NCI-H2171 (cell line): Measurements from ENCODE around the gene VEZT.
A peak's percentile ranks its signal among the peaks of the same experiment; 100 is the strongest.
"Not testable (repeated sequence)": the region's sequence is repeated elsewhere in the genome, so short reads cannot be mapped to it uniquely, and the experiment has no call there.

Experiments used
- DNase-seq: peaks from one replicate; lab custom pipeline; 2025; lab: John Stamatoyannopoulos, UW

Gene VEZT, protein sequence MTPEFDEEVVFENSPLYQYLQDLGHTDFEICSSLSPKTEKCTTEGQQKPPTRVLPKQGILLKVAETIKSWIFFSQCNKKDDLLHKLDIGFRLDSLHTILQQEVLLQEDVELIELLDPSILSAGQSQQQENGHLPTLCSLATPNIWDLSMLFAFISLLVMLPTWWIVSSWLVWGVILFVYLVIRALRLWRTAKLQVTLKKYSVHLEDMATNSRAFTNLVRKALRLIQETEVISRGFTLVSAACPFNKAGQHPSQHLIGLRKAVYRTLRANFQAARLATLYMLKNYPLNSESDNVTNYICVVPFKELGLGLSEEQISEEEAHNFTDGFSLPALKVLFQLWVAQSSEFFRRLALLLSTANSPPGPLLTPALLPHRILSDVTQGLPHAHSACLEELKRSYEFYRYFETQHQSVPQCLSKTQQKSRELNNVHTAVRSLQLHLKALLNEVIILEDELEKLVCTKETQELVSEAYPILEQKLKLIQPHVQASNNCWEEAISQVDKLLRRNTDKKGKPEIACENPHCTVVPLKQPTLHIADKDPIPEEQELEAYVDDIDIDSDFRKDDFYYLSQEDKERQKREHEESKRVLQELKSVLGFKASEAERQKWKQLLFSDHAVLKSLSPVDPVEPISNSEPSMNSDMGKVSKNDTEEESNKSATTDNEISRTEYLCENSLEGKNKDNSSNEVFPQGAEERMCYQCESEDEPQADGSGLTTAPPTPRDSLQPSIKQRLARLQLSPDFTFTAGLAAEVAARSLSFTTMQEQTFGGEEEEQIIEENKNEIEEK

DNA sequence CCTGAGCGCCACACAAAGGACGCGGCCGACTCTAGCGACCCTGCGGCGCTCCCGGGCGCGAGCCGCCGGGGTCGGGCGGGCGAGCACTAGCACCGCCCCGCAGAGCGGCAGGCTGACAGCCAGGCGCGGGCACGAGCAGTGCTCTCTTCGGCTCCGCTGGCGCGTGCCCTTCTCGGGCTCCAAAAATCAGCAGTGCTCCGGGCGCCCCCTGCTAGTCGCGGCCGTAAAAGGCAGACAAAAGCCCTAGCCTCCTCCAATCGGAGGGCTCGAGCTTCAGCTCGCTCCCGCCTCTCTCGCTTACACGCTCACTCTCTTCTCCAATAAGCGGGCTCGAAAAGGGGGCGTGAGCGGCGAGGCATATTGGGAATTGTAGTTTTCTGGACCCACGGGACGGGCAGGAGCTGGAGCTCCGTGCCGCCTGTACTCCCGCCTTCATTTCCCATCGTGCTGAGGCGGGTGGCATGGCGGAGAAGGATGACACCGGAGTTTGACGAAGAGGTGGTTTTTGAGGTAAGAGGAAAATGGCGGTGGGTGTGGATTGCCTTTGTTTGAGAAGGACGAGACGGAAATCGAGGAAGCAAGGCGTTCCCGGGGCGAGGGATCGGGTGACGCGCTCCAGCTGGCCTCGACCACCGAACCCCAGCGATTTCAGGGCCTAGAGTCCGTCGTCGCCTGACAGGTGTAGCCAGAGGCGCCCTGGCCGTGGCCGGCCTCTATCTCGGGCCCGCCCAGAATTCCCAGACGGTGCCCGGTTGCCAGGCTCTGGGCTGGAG is at the start of gene VEZT, which contains the start of gene FGD6:
VEZT (plus strand) TSS at position 431 of the 773 bp plus-strand sequence; CDS start at position 475, 44 bp downstream.
FGD6 (minus strand) TSS at position 91 of the 773 bp plus-strand sequence. CDS start 227 bp downstream, outside the sequence.
- peak; percentile 97 for DNase-seq

DNA sequence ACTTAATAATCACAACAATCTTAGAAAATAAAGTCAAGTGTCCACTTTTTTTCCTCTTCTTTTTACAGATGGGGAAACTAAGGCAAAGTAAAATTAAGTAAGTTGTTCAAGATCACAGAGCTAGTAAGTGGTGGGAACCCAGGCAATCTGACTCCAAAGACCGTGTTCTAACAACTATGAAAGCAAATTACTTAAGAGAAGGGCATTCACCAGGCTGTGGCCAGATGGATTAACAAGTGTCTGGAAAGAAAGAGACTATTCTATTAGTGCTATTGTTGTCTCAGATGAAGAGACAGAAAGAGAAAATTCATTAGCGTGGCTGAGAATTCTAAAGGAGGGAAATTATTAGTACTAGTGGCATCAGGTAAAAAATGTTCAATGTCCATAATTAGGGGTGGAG is 48.9 kb upstream of the VEZT start:
- no peak for DNase-seq

DNA sequence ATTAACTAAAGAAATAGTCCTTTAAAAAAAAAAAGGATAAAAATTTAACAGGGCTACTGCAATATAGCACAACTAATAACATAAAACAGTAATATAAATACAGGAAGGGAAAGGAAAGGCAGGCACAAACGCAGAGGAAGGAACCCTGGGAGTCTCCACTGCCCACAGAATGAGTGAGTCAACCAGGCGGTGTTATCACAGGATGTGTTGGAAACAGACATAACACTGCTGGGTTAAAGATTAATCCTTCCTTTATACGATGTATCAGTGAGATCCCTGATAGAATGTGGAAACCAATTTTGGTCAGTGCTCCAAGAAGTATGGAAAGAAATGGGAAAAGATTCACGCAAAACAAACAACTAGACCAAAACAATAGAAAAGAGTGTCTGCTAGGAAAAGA is 48.2 kb upstream of the VEZT start:
- DNase-seq: no peak

DNA sequence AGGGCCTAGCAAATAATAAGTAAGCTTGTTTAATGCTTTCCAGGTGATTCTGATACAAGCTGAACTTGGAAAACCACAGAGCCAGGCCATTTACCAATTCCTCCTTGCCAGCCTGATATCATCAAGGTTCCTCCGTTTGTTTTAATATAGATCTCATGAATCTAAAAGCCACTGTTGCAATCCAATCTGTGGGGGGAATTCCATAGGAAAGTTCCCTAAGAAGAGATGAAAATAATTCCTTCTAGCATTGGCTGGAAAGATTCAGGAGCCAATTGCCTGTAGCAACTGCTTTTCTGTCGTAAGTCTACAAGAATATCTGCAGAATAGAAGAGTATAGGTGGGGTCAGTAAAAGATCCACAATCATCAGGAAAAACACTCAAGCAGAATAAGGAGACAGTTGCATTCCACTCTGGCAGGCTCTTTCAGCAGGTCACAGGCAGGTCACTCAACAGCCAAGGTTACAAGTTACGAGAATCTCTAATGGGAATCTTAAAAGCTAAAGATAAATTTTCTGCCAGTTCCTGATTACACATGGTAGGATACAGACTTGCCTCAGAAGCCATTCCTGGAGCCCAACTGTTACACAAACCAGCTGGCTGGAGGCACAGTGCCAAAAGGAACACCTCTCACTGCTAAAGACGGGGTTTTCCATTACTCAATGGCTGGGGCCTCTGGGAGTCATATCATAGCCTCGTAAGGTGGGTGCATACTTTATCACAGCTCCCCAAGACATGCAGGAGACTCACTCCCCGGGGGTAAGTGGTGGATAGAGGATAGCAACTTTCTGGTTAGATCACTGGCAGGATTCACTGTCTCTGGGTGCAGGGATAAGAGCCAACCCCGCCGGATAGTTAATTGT is 44.0 kb upstream of the VEZT start:
- DNase-seq: peak; percentile 54

DNA sequence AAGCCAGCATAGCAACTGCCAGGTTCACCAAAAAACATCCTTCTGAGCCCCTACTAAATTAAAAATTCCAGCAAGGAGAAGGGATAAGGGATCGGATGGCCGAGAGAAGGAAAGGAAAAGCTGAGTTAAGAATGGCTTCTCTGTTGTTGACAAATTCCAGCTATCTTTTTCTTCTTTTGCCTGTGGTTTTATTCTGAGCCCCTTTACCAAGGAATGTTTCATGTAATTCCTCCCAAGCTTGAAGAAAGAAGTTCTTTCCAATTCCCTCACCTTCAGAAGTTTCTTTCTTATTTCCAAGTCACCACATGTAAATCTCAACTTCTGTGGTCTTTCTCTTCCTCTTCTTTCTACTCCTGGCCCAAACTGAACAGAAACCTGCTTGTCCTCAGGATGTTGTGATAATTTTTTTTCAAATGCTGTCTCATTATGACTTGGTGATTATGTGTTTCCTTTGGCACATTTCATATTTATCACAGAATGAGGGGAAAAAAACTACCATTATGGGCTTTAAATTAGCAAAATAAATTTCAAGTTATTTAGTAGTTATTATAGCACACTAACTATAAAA is 40.3 kb upstream of the VEZT start:
- DNase-seq: no peak

DNA sequence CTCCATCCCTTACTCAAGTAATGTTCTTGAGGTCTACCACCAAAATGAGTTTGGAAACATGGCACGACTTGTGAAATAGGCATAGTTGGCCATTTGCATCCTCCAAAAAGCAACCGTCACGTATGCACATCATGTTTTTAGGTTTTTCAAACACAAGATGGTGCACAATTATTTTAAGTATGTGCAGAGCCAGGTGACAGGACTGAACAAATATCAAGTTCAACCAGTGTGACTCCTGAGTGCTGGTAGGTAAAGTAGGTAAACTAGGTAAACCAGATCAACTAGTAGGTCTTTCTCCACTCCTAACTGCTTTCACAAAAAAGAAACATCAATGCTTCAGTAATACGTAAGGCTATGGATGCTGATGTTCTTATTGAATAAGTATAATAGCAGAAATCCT is 39.5 kb upstream of the VEZT start:
- DNase-seq: no peak

DNA sequence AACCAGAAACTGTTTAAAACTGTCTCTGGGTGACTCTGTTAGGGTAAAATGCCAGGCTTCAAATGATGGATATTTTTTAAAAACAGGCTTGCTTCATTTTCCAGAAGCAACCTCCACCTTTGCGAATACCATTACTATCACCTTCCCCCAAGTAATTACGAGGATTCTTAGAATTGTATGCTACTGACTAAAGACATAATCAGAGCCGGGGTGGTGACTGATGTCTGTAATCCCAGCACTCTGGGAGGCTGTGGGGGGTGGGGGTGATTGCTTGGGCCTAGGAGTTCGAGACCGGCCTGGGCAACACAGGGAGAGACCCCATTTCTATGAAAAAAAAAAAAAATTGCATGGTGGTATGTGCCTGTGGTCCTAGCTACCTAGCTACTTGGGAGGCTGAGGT is 38.6 kb upstream of the VEZT start:
- no peak for DNase-seq

DNA sequence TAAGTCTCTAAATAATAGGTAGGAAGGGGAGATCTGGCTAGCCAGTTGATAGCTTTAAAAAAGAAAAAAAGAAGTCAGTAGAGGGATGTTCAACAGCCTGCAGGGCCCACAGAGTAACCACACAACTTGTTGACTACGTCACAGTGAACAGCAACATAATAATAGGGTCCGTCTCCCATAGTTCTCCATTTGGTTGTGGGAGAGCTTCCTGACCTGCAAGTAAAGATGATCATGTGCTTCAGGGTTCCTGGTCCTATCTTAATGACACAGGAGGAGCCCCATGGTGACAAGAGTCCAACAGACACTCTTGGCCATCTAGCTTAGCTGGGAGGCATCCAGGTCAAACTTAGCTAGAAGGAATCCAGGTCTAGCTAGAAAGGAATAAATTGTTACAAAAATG is 36.5 kb upstream of the VEZT start:
- DNase-seq: no peak

DNA sequence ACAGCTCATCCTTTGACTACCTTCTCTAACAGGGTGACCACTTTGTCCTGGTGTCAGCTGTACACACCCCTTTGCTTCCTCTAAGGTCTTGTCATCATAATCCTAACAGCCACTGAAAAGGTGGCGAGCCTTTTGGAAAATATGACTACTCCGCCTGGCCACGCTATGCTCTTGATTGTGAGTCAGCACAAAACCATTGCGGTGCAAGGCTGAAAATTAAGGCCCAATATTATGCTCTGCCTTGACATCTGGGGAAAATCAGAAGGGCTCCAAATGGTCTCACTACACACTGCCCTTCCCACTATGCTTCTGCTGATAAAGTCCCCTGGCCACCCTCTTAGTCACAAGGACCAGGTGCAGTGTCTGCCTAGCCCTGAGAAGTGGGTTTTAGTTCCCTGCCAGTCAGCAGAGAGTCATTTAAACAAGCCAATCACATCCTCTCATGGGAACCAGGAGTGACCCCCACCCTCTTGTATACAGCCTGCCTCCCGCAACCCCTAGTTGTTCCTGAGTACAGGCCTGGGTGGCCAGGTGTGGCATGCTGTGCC is 34.7 kb upstream of the VEZT start:
- DNase-seq: no peak

DNA sequence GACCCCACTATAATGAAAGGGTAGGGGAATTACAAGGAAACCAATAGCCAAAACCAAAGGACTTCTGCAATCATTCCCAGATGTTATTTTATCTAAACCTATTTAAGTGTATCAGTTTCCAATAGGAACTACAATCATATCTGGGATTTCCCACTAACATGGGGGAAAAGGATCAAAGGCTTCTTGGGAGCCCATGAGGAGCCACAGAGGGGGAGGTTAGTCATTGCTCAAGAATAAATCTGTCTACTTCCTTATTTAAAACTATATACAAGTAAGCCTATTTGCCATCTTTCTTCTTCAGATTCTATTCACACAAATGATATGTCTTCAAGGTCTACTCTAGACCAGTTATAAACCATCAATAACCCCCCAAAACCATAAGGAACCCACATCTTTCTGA is 33.5 kb upstream of the VEZT start:
- no peak for DNase-seq

DNA sequence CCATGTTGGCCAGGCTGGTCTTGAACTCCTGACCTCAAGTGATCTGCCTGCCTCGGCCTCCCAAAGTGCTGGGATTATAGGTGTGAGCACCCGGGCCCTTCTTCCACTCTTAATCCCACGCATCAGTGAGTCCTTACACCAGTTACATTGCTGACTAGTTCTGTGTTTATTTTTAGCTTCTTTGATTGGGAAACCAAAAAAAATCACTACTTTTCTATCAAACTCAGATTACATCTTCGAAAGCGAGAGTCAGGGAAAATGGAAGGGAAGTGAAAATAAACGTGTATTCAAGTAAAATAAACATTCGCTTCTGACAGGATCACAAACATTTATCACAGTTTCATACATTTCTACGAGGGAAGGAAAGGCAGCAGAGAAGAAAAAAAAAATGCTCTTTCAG is 32.5 kb upstream of the VEZT start:
- DNase-seq: no peak

DNA sequence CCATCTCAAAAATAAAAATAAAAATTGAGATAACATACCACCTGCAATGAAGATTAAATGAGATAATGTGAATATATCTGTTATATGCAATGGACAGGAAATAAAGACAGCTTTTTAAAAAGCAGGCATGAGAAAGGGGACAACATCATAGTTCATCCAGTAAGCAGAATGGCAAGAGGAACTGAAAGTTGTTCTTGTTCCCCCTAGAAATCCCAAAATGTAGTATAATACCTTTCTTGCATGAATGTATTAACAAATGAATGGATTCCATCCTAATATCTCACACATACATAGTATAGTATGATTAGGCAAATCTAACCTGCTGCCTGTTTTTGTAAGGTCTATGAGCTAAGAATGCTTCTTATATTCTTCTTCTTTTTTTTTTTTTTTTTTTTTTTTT is 31.8 kb upstream of the VEZT start:
- no peak for DNase-seq

DNA sequence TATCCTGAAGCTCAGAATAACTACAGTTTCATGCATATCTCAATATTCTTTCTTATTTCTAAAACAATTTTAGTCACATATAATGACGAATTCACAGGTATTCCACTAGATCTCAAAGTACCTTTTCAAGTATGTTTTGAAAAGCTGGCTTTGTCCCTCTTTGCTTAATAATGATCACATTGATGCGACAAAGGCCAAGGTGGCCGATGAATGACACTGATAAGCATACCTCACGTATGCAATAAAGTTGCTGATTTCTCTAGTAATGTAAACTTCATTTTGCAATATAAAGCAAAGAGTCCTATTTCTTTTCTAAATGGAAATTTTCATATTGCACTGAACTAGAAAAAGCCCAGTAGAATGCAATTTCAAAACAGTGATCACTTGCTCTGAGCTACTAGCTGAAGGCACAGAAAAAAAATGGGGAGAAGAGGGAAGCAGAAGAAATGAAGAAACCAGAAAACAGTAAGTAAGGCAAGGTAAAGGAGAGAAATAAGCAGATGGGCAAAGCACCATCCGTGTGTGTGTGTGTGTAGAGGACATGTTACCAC is 29.7 kb upstream of the VEZT start:
- no peak for DNase-seq

DNA sequence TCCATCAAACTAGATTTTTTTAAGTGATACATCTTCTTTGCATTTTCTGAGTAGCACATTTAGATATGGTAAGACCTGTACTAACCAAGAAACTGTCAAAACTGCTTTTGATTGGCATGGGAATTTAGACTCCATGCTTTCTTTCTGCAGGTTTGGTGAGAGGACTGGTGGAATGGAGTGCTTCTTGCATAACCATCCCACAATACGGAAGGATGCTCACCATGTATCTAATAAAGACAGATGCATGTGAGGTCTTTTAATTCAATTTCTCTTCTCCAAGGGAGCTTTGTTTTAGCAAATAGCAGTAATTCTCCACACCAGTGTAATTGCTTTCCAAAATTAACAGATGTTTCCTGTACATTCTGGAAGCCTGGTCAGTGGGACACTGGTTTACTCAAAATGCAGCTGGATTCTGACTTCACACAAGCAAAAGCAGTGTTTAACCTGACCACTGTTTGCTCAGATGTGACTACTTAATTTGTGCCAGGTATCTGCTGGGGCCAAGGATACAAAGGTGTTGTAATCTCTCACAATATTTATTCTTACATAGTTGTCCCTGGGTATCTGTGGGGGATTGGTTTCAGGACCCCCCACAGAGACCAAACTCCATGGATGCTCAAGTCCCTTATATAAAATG is 26.4 kb upstream of the VEZT start:
- no peak for DNase-seq

DNA sequence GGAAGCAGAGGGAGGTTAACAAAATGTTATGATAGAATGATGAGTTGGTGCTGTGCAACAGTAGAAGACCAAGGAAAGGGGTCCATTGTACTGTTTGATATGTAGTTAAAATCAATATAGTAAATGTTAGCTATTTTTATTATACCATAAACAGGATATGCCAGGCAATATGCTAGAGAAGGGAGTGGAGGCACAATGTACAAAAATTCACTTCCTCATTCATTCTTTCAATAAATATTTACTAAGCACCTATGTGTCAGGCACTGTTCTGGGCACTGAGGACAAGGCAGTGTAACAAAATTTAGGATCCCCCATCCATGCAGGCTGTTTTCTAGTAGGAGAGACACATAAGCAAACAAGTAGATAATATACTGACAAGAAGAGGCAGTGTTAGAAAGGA is 25.3 kb upstream of the VEZT start:
- no peak for DNase-seq

DNA sequence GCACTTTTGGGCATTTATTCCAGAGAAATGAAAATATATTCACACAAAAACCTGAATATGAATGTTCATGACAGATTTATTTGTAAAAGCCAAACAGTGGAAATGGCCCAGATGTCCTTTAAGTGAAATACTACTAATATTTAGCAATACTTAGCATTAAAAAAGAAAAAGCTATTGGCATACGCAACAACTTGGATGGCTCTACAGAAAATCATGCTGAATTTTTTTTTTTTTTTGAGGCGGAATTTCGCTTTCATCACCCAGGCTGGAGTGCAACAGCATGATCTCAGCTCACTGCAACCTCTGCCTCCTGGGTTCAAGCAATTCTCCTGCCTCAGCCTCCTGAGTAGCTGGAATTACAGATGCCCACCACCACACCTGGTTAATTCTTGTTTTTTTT is 24.5 kb upstream of the VEZT start:
- no peak for DNase-seq

DNA sequence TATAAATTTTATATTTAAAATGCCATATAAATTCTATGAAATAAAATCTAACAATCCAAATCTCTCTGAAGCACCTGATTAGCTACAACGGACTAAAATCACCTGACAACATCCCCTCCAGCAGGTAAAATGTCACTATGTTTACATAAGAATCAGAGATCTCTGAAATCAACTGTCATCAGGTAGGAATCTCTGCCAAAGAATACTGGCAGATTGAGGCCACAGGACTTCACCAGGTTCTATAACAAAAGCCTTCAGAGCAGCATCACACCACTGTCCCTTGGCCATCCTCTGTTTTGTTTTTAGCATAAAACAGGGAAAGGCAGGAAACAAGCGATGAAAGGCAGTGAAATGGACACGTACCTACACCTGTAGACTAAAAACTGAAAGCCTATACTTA is 22.5 kb upstream of the VEZT start:
- no peak for DNase-seq

DNA sequence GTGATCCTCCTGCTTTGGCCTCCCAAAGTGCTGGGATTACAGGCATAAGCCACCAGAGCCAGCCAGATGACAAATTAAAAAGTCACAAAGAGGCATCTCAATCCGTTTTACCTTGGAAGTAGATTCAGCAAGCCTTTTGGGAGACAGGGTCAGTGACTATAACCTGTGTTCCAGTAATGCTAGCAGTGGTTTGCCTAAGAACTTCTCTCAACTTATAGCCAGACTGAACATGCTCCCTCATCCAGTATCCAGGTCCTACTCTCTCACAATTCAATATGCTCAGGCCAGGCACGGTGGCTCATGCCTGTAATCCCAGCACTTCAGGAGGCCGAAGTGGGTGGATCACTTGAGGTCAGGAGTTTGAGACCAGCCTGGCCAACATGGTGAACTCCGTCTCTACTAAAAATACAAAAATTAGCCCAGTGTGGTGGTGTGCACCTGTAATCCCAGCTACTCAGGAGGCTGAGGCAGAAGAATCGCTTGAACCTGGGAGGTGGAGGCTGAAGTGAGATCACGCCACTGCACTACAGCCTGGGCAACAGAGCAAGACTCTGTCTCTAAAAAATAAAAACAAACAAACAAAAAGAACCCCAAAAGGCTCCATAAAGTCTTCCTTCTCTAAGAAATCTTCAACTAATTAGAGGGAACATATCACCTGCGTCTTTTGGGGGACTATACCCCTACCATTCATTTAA is 20.6 kb upstream of the VEZT start:
- DNase-seq: not testable (repeated sequence)

DNA sequence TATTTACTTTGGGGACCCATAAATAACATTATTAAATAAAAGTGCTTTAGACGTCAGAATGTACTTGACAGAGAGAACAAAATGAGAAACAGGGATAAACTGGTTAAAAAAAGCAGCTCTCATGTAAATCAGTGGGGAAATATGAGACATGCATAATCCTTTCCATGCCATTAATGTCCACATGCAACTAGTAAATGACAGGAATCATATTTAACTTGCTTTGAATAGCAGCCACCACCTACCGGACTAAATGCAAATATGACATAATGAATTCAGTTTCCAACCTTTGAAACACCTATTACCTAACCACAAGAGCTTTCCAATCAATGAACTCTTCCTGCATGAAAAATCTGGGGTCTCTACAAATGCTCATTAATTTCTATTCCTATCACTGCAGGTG is 20.0 kb upstream of the VEZT start:
- no peak for DNase-seq

DNA sequence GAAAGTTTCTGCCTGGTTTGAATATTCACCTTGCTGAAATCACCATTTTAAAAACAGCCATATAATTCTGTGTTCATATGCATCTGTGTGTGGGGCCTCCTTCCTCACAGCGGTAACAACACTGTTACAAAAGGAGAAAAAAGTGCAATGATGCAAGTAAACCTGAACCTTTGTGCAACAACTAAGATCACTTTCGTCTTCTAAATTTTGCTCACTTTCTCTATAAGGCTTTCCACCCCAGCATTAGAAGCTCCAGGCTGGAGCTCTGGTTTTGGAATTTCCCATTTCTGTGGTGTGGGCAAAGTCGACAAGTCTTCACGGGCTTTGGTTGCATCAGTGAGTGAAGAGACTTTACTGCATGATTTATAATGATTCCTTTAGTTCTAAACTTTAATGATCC is 18.7 kb upstream of the VEZT start:
- no peak for DNase-seq
